GM19463 (cell line): ENCODE results near the gene ODC1.
"Not testable (repeated sequence)": the region's sequence is repeated elsewhere in the genome, so short reads cannot be mapped to it uniquely, and the experiment has no call there.

Experiments
- ATAC-seq: cut with Tn5 transposase; IDR thresholded peaks from one replicate; pipeline ENCODE4 v1.9.1; 2021; ENCODE audit warnings: mild to moderate bottlenecking, moderate library complexity; ENCODE audit not compliant: unreplicated experiment

Gene ODC1

DNA sequence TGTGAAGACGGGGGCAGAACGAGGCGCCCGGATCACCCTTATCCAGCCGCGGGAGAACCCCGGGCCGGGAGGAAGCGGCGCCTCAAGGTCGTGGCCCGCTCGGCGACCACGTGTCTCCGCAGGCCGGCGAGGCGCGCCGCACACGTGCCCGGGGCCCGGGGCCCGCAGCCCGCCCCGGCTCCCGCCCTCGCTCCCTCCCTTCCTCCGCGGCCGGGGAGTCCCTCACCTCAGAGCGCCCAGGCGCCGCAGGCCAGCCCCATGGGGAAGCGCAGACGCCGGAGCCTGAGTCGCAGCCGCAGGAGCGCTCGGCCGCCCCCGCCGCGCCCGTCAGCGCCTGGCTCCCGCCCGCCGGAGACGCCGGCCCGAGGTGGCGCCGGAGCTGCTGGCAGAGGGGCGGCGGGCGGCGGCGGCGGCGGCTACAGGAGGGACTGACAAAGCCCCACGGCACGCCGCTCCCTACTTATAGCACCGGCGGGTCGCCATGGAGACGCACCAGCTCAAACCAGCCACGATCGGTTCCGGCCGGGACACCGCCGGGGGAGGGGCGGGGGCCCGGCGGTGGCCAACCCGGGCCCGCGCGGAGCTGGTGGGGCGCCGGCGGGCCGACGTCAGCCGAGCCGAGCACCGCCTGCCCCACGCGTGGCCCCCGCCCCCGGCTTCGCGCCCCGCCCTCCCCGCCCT is at the start of gene ODC1:
Gene ODC1, minus strand, starts transcription at position 433 of the 681 bp plus-strand sequence. CDS start 3,295 bp downstream, outside the sequence.
- ATAC-seq, result peak; percentile 76

DNA sequence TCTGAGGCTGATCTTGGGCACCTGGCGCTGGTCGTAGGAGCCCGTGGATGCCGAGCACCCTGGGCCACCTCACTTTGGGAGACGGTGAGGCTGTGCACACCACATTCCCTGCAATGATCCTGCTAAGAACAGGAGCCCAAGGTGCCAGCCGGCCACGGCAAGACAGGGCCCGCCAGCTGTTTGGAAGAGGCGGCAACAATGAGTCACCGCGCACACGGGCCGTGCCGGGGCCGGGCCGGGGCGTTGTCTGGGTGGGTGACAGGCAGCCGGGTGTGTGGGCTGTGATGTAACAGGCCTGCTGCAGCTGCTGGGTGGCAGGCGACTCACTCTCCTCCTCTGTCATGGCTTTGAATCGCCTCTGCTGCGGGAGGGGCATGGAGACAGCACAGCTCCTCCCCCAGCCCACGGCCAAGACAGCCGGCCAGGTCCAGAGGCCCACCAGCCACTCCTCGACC is 49.7 kb upstream of the ODC1 start:
- ATAC-seq, result no peak

DNA sequence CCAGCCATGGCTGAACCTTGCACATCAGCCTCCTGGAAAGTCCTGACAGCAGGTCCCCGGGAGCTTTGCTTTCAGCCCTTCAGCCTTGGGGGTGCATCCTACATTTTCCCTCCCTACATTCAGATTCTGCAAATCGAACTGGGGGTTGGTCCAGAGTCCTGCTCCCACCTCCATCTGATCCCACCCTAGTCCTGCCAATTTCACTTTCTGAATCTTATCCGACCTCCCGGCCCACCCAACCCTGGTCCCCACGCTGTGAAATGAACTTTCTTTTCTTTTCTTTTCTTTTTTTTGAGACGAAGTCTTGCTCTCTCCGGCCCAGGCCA is 47.8 kb upstream of the ODC1 start:
- no peak for ATAC-seq

DNA sequence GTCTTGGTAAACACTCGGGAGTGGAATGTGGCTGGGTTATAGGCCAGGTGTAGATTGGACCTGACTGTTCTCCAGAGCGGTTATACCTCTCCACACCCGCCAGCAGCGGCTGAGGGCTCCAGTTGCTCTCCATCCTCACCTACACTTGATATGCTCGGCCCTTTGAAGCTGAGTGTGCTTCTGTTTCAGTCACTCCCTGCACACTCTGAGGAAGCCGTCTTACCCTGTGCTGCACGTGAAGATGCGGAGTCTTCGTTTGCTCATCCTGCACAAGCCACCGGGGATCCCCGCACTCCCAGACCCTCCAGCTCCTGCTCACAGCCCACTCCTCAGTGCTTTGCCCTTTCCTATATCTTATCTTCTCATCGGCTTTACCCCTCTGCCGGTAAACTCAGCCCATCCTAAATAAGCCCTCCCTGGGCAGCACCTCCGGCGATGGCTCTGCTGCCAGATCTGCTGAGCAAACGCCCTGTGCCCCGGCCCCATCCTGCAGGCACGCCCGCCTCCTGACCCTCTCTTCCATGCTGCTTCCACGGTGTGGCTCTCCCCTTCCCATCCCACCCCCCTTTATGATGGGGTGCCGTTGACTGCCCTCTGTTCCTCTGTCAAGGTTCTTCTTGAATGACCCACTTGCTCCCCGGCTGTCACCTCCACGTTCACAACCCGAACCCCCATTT is 47.3 kb upstream of the ODC1 start:
- no peak for ATAC-seq

DNA sequence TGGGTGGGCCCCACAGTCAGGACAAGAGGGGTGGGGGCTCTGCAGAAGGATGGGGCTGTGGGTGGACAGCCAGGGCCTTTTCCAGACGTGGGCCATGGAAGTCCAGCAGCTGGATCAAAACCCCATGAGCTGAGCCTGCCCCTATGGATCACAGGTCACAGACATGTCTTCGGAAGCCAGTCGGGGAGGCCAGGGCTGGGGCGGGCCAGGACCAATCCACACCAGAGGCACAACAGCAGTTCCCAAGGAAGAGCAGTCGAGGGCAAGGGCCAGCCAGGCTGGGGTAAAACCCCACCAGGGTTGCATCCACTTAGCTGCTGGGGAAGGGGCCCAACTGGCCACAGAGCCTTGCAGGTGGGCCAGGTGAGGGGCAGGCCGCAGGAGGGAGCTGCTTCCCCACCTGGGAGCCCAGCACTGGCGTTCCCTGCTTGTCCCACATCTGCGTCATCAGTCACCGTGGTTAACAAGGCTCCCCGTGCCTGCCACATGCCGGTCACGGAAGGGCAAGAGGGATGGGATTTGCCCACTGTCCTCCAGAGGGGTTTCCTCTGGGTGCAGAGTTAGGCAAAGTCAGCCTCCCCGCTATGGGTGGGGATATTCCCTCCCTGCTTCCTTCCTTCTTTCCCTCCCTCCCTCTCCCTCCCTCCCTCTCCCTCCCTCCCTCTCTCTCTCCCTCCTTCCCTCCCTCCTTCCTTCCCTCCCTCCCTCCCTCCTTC is 46.4 kb upstream of the ODC1 start:
- ATAC-seq, result no peak

DNA sequence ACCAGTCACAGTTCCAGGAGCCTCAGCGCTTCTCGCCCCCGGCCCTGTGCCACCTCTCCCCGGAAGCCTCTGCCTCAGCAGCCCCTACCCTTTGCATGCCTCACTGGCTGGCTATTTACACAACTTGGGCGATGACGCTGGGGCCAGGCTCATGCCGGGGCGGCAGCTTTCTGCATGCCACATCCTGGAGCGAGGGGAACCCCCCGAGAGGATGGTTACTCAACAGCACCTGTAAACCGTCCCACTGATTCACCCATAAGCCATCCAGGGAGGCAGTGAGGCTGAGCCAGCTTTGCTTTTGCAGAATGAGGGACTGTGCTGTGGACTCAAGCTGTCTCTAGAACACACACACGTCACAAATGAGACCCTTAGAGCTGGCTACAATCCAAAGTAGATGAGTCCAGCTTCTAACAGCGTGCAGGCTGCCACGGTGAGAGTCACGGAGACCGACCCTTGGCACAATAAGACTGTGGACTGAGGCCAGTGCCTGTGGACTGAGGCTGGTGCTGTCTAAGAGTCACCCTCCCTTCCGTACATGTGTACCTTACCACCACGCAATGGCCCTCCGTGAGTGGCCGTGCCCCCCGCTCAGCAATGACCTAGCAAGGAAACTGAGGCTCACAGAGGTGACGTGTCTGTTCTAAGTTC is 45.6 kb upstream of the ODC1 start:
- peak; percentile 100 for ATAC-seq

DNA sequence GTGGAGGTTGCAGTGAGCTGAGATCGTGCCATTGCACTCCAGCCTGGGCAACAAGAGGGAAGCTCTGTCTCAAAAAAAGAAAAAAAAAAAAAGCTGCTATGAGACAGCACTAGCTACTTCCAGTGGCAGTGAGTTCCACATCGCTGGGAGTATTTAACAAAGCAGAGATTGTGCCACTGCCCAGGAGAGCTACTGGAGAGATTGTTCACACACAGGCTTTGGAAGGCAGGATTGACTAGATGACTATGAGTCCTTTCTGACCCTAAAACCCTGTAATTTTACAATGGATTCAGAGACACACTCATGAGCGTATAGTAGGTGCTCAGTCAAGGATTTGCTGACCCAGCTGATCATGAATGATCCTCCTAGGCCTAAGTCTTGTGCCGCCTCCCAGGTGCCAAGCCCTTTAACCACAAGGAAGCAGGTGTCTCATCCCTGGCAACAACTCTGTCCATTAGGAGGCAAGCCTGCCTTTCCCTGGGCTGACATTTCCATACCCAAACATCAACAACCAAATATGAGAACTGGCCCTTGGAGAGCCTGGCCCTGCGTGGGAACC is 45.0 kb upstream of the ODC1 start:
- ATAC-seq, result no peak

DNA sequence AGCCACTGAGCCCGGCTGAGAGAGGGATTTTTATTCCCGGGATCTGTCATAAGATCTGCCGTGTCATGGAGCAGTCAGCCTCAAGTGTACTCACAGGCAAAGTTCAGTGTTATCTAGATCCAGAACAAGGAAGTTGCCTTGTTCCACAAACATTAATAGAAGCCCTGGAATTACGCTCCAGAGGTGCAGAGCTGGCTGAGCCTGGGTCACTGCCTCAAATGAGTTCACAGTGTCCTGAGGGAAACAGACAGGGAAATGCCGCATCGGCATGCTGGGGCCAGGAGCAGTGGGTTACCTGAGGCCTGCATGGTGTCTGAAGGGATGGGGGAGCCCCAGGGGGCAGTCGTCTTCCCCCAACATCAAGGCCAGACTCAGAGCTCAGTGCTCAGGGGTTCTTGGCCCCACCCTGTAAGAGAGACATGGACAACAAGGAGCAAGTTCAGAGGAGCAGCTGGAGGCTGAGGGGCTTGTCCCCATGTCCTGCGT is 42.7 kb upstream of the ODC1 start:
- ATAC-seq, result no peak

DNA sequence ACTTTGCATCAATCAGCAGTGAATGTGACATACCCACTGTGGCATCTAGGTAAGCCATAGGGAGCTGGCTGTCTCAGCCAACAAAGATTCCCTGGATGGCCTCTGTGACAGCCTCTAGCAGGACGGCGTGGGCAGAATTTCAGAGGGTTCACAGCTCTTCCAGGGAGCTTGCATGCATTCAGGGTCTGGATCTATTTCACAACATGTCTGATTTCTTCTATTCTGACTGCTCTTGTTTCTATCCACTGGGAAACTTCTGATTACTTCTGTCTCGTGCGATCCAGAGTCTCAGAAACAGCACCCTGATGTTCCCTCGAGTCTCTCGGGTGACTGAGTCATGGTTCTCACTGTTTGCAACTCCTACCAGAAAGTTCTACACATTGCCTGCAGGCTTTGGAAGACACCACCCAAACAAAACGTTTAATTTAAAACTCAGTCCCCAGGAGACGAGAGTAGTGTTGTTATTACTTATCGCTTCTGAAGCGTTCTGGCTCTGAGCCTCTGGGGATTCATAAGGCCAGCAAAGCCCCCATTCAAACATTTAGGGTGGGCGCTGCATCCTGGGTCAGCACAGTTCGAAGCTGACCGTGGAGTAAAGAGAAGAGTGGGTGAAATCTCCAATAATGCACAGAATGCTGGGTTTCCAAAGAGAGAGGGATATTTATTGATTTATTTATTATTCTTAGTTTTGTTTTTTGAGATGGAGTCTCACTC is 41.9 kb upstream of the ODC1 start:
- no peak for ATAC-seq

DNA sequence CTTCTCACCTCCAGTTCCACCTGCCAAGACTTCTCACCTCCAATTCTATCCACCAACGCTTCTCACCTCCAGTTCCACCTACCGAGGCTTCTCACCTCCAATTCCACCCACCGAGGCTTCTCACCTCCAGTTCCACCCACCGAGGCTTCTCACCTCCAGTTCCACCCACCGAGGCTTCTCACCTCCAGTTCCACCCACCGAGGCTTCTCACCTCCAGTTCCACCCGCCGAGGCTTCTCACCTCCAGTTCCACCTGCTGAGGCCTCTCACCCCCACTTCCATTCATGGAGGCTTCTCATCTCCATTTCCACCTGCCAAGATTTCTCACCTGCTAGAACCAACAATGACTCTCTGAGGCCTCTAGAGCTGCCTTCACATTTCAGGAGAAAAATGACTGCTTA is 40.0 kb upstream of the ODC1 start:
- not testable (repeated sequence) for ATAC-seq

DNA sequence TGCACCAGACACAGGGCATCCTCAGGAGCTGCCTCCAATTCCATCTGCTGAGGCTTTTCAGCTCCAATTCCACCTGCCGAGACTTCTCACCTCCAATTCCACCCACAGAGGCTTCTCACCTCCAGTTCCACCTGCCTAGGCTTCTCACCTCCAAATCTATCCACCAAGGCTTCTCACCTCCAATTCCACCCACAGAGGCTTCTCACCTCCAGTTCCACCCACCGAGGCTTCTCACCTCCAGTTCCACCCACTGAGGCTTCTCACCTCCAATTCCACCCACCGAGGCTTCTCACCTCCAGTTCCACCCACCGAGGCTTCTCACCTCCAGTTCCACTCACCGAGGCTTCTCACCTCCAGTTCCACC is 39.6 kb upstream of the ODC1 start:
- not testable (repeated sequence) for ATAC-seq

DNA sequence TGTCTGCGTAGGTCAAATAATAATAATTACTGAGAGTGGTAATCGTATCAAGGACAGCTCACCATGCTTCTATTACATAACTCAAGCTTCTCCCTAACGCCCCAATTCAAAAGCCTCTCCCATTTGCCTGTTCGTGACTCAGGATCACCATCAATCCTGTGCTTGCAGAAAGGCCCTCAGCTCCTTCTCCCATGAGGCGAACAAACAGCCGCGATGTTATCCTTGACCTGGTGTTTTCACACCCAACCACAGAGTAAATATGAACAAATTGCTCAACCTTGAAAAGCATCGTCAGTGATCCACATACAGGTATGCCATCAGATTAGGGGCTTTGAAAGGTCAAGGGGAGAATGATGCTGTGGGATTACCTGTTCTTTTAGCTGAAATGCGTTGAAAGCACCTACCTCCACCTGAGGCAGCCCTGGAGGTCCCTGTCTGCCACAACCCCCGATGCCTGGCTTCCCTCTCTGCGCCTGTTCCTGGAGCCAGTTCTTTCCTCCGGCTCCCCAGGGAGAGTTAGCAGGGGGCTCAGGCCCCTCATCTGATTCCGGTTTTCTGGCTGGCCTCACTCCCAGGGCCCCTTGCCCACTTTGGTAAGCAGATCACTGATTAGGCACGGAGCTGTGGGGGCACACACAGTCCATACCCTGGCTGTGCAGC is 39.1 kb upstream of the ODC1 start:
- no peak for ATAC-seq

DNA sequence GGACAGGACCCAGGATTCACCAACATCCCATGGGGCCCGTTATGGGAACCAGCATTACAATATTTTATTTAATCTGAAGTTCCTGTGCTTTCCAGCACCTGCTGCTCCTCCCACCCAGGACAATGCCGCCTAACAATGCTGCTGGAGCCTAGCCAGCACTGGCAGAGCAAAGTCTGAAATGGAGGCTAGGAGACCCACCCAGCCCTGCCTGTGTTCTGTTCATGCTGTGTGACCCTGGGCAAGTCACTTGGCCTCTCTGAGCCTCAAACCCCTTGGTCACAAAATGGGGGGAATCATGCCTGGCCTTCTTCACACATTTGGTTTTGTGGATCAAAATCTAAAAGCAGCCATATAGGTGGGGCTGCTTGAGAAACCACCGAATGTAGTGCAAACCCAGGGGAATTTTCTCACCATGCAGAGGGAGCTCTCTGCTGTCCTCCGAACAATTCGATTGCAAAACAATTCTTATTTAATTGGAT is 38.5 kb upstream of the ODC1 start:
- ATAC-seq, result no peak

DNA sequence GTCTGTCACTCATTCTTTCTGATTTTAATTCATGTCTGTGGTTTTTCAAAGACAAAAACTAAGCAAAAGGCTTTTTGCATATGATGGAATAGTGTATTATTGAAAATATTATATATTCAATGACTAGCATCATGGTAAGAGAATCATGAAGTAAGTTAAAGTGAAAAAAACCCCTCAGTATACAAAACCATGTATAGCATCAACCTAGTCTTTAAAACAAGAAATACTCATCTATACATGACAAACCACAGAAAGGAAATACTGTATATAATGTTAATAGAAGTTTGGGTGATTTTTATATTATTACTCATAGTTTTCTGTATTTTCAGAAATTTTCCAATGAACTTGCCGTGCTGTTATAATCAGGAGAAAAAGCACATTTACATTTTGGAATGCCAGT is 38.0 kb upstream of the ODC1 start:
- no peak for ATAC-seq

DNA sequence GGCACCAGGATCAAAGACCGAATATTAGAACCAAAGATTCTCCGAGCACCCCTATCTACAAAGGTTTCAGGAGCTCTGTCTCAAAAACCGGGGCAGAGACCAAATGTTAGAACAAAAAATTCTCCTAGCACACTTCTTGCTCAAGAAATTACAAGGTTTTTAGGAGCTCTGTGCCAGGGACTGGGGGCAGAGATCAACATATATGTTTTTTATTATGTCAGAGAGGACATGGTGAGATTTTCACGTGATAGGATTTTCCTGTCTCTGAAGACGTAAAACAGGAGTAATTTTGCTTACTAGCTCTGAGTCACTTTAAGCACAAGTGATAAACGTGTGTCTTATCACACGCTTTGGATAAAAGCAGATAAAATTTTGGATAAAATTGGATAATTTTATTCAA is 34.8 kb upstream of the ODC1 start:
- ATAC-seq, result no peak

DNA sequence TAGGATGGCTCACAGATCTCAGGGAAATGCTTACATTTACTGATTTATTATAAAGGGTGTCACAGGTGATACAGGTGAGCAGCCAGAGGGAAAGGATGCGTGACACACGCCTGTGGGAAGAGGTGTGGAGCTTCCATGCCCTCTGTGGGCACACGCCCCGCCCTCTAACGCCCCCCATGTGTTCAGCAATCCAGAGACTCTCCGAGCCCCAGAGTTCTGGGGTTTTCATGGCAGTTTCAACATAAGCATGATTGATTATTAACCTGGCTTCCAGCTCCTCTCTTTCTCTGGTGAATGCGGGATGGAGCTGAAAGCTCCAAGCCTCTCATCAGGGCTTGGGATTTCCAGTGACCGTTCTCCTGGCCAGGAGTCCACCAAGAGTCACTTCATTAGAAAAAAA is 34.3 kb upstream of the ODC1 start:
- no peak for ATAC-seq

DNA sequence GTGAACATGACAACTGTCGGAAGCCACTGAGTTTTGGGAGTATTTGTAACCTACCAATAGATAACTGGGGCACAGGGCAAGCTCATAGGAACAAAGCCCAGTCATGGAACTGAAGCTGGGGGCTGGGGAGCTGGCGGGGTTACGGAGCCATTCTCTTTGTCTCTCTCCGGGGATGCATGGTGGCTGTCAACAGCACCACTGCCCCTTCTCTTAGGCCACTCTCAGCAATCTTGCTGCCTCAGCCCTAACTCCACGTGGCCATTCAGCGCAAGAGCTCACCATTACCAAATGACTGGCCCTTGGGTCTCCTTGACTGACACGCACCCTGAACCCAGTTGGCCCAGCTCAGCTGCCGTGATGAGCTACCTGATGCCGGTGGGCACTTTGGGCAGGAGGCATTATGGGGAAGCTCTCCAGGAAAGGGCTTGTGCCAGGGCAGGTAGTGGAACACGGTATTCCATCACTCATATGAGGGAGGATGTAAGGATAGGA is 33.6 kb upstream of the ODC1 start:
- ATAC-seq, result no peak

DNA sequence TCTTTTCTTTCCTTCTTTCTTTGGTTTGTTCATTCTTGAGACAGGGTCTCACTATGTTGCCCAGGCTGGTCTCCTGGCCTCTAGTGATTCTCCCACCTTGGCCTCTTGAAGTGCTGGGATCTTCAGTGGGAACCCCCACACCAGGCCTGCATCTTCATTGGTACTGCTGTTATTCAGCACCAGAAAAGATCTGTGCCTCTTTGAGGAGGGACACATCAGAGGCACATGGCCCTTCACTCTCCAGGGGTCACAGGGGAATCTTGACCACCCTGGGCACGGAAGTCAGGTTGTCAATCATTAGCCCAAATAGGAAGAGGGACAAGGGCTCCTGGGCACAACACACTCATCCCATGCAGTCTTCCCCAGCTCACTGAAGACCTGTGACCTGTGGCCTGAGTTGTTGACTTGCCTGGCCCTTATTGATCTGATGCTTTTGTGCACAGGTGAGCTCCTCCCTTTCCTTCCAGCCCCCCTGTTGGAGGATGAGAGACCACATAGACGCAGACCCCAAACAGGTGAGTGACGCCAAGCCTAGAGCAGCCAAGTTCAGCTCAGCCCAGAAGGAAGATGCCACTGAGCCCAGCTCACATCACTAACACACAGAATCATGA is 33.0 kb upstream of the ODC1 start:
- ATAC-seq, result no peak

DNA sequence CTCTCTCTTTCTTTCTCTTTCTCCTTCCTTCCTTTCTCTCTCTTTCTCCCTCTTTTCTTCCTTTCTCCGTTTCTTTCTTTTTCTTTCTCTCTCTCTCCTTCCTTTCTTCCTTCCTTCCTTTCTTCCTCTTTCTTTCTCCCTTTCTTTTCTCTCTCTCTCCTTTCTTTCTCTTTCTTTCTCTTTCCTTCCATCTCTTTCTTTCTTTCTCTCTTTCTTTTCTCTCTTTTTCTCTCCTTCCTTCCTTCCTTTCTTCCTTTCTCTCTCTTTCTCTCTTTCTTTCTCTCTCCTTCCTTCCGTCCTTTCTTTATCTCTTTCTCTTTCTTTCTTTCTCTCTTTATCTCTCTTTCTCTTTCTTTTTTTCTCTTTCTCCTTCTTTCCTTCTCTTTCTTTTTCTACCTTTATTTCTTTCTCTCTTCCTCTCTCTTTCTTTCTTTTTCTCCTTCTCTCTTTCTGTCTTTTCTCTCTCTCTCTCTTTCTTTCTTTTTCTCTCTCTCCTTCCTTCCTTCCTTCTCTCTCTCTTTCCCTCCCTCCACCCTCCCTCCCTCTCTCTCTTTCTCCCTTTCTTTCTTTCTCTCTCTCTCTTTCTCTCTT is 32.3 kb upstream of the ODC1 start:
- no peak for ATAC-seq
